RWPE2 (cell line): ENCODE measurements around the gene OR8D2.

Source experiments
- ATAC-seq: fragments of 200-7000 bp; cut with Tn5 transposase; 3 replicates; pipeline ENCODE4 v1.9.1; 2021; ENCODE audit warnings: low read depth
- DNase-seq: peaks from one replicate; pipeline ENCODE4 v3.0.0-alpha.2; 2020; ENCODE audit warnings: low spot score
- H3K27ac ChIP-seq: fragments of 450-650 bp; 2 replicates; pipeline ENCODE4 v1.5.1; 2017; ENCODE audit warnings: mild to moderate bottlenecking; ENCODE audit not compliant: poor library complexity, severe bottlenecking
- H3K27me3 ChIP-seq: fragments of 250-450 bp; sonication (Bioruptor Pico); 2 replicates; pipeline ENCODE4 v1.5.1; 2021; ENCODE audit warnings: mild to moderate bottlenecking, moderate library complexity; ENCODE audit not compliant: insufficient read depth, poor library complexity, severe bottlenecking
- H3K36me3 ChIP-seq: fragments of 250-450 bp; sonication (Bioruptor Pico); 2 replicates; pipeline ENCODE4 v1.5.1; 2020; ENCODE audit warnings: low read depth, mild to moderate bottlenecking, moderate library complexity
- H3K4me1 ChIP-seq: fragments of 250-450 bp; sonication (Bioruptor Pico); 2 replicates; pipeline ENCODE4 v1.5.1; 2021; ENCODE audit warnings: mild to moderate bottlenecking, moderate library complexity; ENCODE audit not compliant: insufficient read depth, poor library complexity, severe bottlenecking
- H3K4me3 ChIP-seq: fragments of 250-450 bp; sonication (Bioruptor Pico); 2 replicates; pipeline ENCODE4 v1.5.1; 2021; ENCODE audit warnings: mild to moderate bottlenecking, moderate library complexity; ENCODE audit not compliant: severe bottlenecking
- H3K9me3 ChIP-seq: fragments of 250-450 bp; sonication (Bioruptor Pico); 2 replicates; pipeline ENCODE4 v1.5.1; 2021; ENCODE audit warnings: mild to moderate bottlenecking, moderate library complexity; ENCODE audit not compliant: severe bottlenecking
- CTCF ChIP-seq: fragments of 450-650 bp; IDR thresholded peaks from one replicate; pipeline ENCODE4 v1.5.1; 2017; ENCODE audit warnings: mild to moderate bottlenecking, moderate library complexity; ENCODE audit not compliant: poor library complexity, severe bottlenecking

Gene OR8D2

GRCh38 chr11:124296016-124296415, 24.0 kb downstream of the OR8D2 start:
- no peak for TF ChIP-seq CTCF
- DNase-seq, result no peak
- H3K27me3 ChIP-seq, result no peaks in the 10 kb centered on the region
- H3K9me3 ChIP-seq, result no peaks in the 10 kb centered on the region
- ATAC-seq, result no peak
- no peak overlapping the region for H3K27ac ChIP-seq
- no peaks in the 10 kb centered on the region for H3K4me1 ChIP-seq
- H3K36me3 ChIP-seq, result no peaks in the 10 kb centered on the region
- no peak overlapping the region for H3K4me3 ChIP-seq

- no peaks in the 10 kb centered on the region for H3K4me1 ChIP-seq
- H3K4me3 ChIP-seq, result no peak overlapping the region
- no peak for DNase-seq
- H3K27ac ChIP-seq, result no peak overlapping the region
- TF ChIP-seq CTCF, result no peak
- no peaks in the 10 kb centered on the region for H3K36me3 ChIP-seq
- H3K27me3 ChIP-seq, result no peaks in the 10 kb centered on the region
- no peaks in the 10 kb centered on the region for H3K9me3 ChIP-seq
- ATAC-seq, result no peak
Observed at GRCh38 chr11:124294687-124295086, 25.3 kb downstream of the OR8D2 start.

GRCh38 chr11:124285610-124286344, 34.2 kb downstream of the OR8D2 start:
- Histone ChIP-seq H3K9me3 (no peaks in the 10 kb centered on the region), H3K36me3 (no peaks in the 10 kb centered on the region), H3K27ac (peak overlapping the region; percentile 49), H3K4me3 (no peak overlapping the region), H3K27me3 (no peaks in the 10 kb centered on the region), H3K4me1 (no peaks in the 10 kb centered on the region)
- peak; percentile 88 for ATAC-seq
- DNase-seq, result no peak
- TF ChIP-seq CTCF, result no peak

- ATAC-seq, result no peak
- no peak overlapping the region for H3K27ac ChIP-seq
- no peaks in the 10 kb centered on the region for H3K36me3 ChIP-seq
- DNase-seq, result no peak
- H3K27me3 ChIP-seq, result no peaks in the 10 kb centered on the region
- TF ChIP-seq CTCF, result no peak
- H3K9me3 ChIP-seq, result no peaks in the 10 kb centered on the region
- no peak overlapping the region for H3K4me3 ChIP-seq
- H3K4me1 ChIP-seq, result no peaks in the 10 kb centered on the region
Observed at GRCh38 chr11:124278261-124278660, 41.7 kb downstream of the OR8D2 start.

GRCh38 chr11:124277804-124278203, 42.2 kb downstream of the OR8D2 start:
- no peak overlapping the region for H3K4me3 ChIP-seq
- no peaks in the 10 kb centered on the region for H3K4me1 ChIP-seq
- H3K27ac ChIP-seq, result no peak overlapping the region
- no peaks in the 10 kb centered on the region for H3K27me3 ChIP-seq
- TF ChIP-seq CTCF, result peak; percentile 8
- no peaks in the 10 kb centered on the region for H3K36me3 ChIP-seq
- ATAC-seq, result no peak
- no peaks in the 10 kb centered on the region for H3K9me3 ChIP-seq
- DNase-seq, result no peak
